Measurements from ENCODE around the gene PGA5. TPM values are rescaled to one million over a fixed set of nuclear protein-coding genes. Genes with fewer than 3 reads are reported as not detected.
"Not testable (repeated sequence)": the region's sequence is repeated elsewhere in the genome, so short reads cannot be mapped to it uniquely, and the experiment has no call there.

The PGA5 gene
- total RNA-seq, 1 experiment from 2014 or later, result not detected

DNA sequence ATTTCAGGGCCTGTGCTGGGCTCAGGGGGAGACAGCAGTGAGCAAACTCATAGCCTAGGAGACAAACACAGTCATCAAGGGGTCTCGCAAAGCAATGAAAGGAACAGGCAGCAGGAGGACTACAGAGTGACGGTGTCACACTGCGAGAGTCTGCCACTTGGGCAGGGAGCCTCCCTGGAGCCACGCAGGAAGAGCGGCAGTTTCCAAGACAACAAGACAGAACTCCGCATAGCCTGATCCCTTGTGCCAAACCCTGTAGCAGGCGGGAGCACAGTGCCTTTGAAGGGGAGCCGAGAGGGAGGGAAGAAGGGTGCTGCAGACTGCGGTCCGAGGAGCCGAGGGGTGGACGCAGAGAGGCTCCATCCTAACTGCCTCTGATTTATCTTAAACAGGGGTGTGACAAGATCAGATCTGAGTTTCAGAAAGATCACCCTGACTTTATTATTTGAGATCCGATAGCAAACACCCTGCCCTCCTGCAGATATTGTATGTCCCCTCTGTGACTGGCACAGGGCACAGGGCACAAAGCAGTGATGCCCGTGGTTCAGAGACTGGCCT is 36.4 kb upstream of the PGA5 start:
- CTCF ChIA-PET, result interaction anchor here (0.6 kb wide), 1 partner anchor 457 kb away, joined by 3 read pairs; no protein-coding TSS in a partner anchor
- H3K4me1 Mint-ChIP-seq (ENCODE audit: insufficient read depth, unreplicated experiment); POLR2A ChIA-PET; H3K4me3 Mint-ChIP-seq (ENCODE audit: unreplicated experiment); H3K36me3 Mint-ChIP-seq (ENCODE audit: insufficient read depth, unreplicated experiment); H3K27ac Mint-ChIP-seq (ENCODE audit: low read depth, unreplicated experiment); H3K9me3 Mint-ChIP-seq (ENCODE audit: unreplicated experiment); DNase-seq (ENCODE audit: unreplicated experiment); BruUV-seq (replicated peaks); intact Hi-C loops (cut with micrococcal nuclease): not testable (repeated sequence)
- peaks cover 54% of the 10 kb centered on the region for H3K27me3 Mint-ChIP-seq (ENCODE audit: insufficient read depth, unreplicated experiment)

DNA sequence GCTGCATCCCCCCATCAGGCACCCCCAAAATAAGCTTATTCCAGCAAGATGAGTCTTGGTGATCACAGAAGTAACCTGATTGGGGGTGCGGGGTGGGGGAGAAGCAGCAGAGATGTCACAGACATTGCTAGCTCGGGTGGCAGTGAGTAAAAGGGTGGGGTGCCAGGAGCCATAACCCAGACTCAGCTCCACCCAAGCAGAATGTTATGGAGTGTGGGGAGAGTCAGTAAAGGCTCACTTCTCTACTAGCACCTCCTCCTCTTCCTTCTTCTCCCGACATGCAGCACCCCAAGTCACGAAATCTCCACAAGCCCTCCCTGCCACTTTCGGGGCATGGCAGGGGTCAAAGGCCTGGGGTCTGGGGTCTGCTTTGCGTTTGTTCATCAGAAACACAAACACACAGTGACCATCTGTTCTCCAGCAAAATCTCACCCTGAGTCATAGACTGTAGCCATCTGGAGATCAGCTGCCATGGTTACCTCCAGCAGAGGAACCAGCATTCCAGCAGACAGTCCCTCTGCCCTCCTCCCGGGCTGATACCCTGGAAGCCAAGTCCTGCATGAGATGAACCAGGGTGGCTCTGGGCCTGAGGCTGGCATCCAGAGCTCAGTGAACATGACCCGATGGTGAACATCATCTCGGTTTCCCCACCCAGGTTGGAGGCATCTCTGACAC is 33.2 kb upstream of the PGA5 start:
- peaks cover 41% of the 10 kb centered on the region for H3K27me3 Mint-ChIP-seq (ENCODE audit: insufficient read depth, unreplicated experiment)
- BruUV-seq (replicated peaks); H3K4me3 Mint-ChIP-seq (ENCODE audit: unreplicated experiment); POLR2A ChIA-PET; intact Hi-C loops (cut with micrococcal nuclease); DNase-seq (ENCODE audit: unreplicated experiment); H3K9me3 Mint-ChIP-seq (ENCODE audit: unreplicated experiment); H3K27ac Mint-ChIP-seq (ENCODE audit: low read depth, unreplicated experiment); H3K4me1 Mint-ChIP-seq (ENCODE audit: insufficient read depth, unreplicated experiment); H3K36me3 Mint-ChIP-seq (ENCODE audit: insufficient read depth, unreplicated experiment); CTCF ChIA-PET: not testable (repeated sequence)

DNA sequence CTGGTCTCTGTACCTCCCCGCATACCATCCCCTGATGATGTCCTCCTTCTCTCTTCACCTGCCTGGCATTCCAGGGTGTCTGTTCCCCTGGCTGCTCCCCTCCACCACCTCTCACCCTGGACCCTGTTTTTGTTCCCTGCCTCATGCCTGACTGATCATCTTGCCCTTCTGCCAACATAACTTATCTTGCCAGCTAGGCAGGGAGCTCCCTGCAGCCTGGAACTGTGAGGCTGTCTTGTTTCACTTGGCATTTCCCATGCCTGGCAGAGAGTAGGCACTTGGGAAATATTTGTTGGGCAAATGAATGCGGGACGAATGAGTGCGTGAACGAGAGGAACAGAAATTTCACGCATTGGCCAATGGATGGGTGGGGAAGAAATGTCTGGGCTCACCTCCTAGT is 30.3 kb upstream of the PGA5 start:
- peaks cover 13% of the 10 kb centered on the region for H3K27me3 Mint-ChIP-seq (ENCODE audit: insufficient read depth, unreplicated experiment)
- H3K27ac Mint-ChIP-seq (ENCODE audit: low read depth, unreplicated experiment); CTCF ChIA-PET; H3K4me3 Mint-ChIP-seq (ENCODE audit: unreplicated experiment); H3K36me3 Mint-ChIP-seq (ENCODE audit: insufficient read depth, unreplicated experiment); H3K9me3 Mint-ChIP-seq (ENCODE audit: unreplicated experiment); intact Hi-C loops (cut with micrococcal nuclease); BruUV-seq (replicated peaks); H3K4me1 Mint-ChIP-seq (ENCODE audit: insufficient read depth, unreplicated experiment); DNase-seq (ENCODE audit: unreplicated experiment); POLR2A ChIA-PET: not testable (repeated sequence)

DNA sequence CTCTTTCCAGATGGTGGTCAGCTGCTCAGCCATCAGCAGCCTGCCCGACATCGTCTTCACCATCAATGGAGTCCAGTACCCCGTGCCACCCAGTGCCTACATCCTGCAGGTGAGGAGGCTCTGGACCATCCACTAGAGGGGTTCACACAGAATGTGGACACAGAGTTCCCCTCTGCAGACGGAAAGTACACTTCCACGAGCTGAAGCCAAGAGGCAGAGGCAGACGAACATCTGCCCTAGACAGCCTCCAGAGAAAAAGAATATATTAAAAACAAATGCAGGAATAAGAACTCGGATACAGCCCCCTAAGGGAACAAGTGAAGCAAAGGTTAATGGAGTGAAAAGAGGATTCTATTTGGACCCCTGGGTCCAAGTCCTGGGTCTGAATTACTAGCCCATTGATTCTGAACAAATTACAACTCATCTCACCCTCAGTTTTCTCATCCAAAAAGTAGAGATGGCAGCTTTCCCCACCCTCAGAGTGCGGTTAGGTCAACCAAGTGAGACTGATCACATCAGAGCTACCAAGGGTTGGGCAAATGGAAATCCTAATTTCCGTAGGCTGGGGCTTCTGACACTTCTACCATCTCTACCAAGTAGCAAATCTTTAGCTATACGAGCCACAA is 29.5 kb upstream of the PGA5 start:
- H3K9me3 Mint-ChIP-seq (ENCODE audit: unreplicated experiment); BruUV-seq (replicated peaks); H3K27ac Mint-ChIP-seq (ENCODE audit: low read depth, unreplicated experiment); H3K4me1 Mint-ChIP-seq (ENCODE audit: insufficient read depth, unreplicated experiment); intact Hi-C loops (cut with micrococcal nuclease); H3K4me3 Mint-ChIP-seq (ENCODE audit: unreplicated experiment); DNase-seq (ENCODE audit: unreplicated experiment); H3K36me3 Mint-ChIP-seq (ENCODE audit: insufficient read depth, unreplicated experiment); CTCF ChIA-PET; POLR2A ChIA-PET: not testable (repeated sequence)
- H3K27me3 Mint-ChIP-seq (ENCODE audit: insufficient read depth, unreplicated experiment), result peaks cover 11% of the 10 kb centered on the region

DNA sequence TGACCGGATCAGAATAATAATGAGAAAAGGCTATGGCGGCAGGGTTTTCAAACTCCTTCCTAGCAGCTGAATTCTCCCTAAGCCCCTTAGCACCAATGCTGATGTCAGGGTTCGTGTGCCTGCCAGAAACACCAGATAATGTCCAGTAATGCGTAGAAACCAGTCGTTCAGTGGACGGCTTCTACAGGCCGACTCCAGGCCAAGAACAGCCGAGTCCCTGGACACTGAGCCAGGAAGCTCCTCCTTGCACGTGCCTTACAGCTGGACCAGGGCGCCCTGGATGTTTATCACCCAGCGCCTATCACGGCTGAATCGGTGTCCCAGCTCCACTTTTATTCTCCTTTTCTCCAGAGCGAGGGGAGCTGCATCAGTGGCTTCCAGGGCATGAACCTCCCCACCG is 28.8 kb upstream of the PGA5 start:
- DNase-seq (ENCODE audit: unreplicated experiment); intact Hi-C loops (cut with micrococcal nuclease); H3K4me1 Mint-ChIP-seq (ENCODE audit: insufficient read depth, unreplicated experiment); H3K36me3 Mint-ChIP-seq (ENCODE audit: insufficient read depth, unreplicated experiment); H3K4me3 Mint-ChIP-seq (ENCODE audit: unreplicated experiment); H3K27ac Mint-ChIP-seq (ENCODE audit: low read depth, unreplicated experiment); CTCF ChIA-PET; H3K9me3 Mint-ChIP-seq (ENCODE audit: unreplicated experiment); POLR2A ChIA-PET; BruUV-seq (replicated peaks): not testable (repeated sequence)
- H3K27me3 Mint-ChIP-seq (ENCODE audit: insufficient read depth, unreplicated experiment), result peaks cover 11% of the 10 kb centered on the region

DNA sequence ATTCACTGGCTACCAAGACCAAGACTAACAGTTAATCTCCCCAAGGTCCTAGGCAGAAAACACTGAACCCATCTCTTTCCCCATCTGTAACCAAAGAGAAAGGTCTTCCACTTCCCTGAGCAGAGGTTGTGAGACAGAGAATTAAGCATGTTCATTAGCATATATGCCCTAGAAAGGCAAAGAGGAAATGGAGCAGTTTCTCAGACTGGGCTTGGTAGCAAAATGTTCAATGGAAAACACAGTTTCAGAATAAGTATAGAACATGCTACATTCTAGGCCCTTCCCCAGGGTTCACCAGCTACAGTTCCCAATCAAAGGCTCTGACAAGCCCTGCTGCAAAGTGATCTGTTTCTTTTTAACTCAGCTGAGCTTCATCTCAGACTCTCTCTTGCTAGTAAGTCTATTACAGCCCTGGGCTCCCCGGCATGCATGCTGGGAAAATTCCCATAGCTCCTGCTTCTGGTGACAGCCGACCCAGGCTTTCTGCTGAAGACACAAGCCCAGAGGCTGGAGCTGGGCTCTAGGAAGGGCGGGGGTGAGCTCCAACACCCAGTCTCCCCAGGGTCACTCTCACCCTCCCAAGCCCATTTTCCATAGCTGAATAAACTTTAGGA is 27.2 kb upstream of the PGA5 start:
- CTCF ChIA-PET; intact Hi-C loops (cut with micrococcal nuclease); BruUV-seq (replicated peaks); H3K36me3 Mint-ChIP-seq (ENCODE audit: insufficient read depth, unreplicated experiment); H3K9me3 Mint-ChIP-seq (ENCODE audit: unreplicated experiment); H3K4me1 Mint-ChIP-seq (ENCODE audit: insufficient read depth, unreplicated experiment); H3K27ac Mint-ChIP-seq (ENCODE audit: low read depth, unreplicated experiment); H3K4me3 Mint-ChIP-seq (ENCODE audit: unreplicated experiment); POLR2A ChIA-PET; DNase-seq (ENCODE audit: unreplicated experiment): not testable (repeated sequence)
- peaks cover 13% of the 10 kb centered on the region for H3K27me3 Mint-ChIP-seq (ENCODE audit: insufficient read depth, unreplicated experiment)

DNA sequence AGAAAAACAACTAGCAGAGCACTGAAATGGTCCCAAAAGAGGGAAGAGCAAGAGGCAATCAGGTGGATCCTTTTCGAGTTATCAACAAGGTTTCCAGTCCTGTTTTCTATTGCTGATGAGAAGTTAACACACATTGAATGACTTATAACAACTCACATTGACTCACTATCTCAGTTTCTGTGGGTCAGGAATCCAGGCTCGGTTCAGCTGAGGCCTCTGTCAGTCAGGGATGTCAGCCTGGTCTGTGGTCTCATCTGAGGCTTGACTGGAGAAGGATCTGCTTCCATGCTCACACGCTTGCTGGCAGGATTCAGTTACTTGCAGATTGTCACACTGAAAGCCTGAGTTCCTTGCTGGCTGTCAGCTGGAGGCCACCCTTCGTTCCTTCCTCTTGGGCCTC is 22.7 kb upstream of the PGA5 start:
- peaks cover 11% of the 10 kb centered on the region for H3K27me3 Mint-ChIP-seq (ENCODE audit: insufficient read depth, unreplicated experiment)
- CTCF ChIA-PET; intact Hi-C loops (cut with micrococcal nuclease); H3K4me3 Mint-ChIP-seq (ENCODE audit: unreplicated experiment); H3K4me1 Mint-ChIP-seq (ENCODE audit: insufficient read depth, unreplicated experiment); BruUV-seq (replicated peaks); POLR2A ChIA-PET; H3K9me3 Mint-ChIP-seq (ENCODE audit: unreplicated experiment); H3K27ac Mint-ChIP-seq (ENCODE audit: low read depth, unreplicated experiment); DNase-seq (ENCODE audit: unreplicated experiment); H3K36me3 Mint-ChIP-seq (ENCODE audit: insufficient read depth, unreplicated experiment): not testable (repeated sequence)

DNA sequence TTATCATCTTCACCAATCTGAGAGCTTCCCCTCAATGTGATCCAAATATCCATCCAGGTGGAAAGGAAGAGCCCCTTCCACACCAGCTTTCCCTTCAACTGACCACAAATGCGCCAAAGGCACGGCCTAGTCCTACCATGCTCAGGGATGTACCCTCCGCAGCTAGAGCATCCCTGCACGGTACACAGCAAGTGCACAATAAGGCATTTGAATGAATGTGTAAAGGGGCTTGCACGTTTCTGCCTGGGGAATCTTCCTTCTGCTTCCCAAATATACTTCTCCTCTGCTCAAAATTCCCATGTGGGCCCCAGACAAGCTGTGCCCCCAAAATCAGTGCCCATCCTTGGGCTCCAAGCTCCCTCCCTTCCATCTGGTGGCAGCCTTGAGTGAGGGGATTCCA is 22.0 kb upstream of the PGA5 start:
- H3K27me3 Mint-ChIP-seq (ENCODE audit: insufficient read depth, unreplicated experiment), result peaks cover 11% of the 10 kb centered on the region
- H3K4me3 Mint-ChIP-seq (ENCODE audit: unreplicated experiment); POLR2A ChIA-PET; CTCF ChIA-PET; H3K36me3 Mint-ChIP-seq (ENCODE audit: insufficient read depth, unreplicated experiment); intact Hi-C loops (cut with micrococcal nuclease); BruUV-seq (replicated peaks); DNase-seq (ENCODE audit: unreplicated experiment); H3K4me1 Mint-ChIP-seq (ENCODE audit: insufficient read depth, unreplicated experiment); H3K9me3 Mint-ChIP-seq (ENCODE audit: unreplicated experiment); H3K27ac Mint-ChIP-seq (ENCODE audit: low read depth, unreplicated experiment): not testable (repeated sequence)

DNA sequence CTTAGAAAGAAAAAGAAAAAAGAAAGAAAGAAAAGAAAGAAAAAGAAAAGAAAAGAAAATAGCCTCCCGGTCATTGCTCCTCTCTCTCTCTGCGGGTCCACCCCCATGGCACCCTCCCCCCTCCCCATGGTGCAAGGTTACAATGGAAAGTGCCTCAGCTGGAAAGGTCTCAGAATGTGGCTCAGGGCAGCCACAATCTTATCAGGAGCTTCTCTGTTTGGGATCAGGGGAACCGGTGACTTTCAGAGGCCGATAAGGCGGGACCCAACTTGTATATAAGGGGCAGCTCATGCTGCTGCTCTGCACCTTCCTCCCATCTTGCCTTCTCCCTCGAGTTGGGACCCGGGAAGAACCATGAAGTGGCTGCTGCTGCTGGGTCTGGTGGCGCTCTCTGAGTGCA is 18.9 kb upstream of the PGA5 start, which contains the start of gene PGA4:
TSS of gene PGA4 (plus strand) at position 301 of the 400 bp plus-strand sequence. CDS start at position 355, 54 bp downstream.
- H3K4me1 Mint-ChIP-seq (ENCODE audit: insufficient read depth, unreplicated experiment); H3K36me3 Mint-ChIP-seq (ENCODE audit: insufficient read depth, unreplicated experiment); BruUV-seq (replicated peaks); CTCF ChIA-PET; H3K27ac Mint-ChIP-seq (ENCODE audit: low read depth, unreplicated experiment); DNase-seq (ENCODE audit: unreplicated experiment); H3K9me3 Mint-ChIP-seq (ENCODE audit: unreplicated experiment); POLR2A ChIA-PET; H3K4me3 Mint-ChIP-seq (ENCODE audit: unreplicated experiment); intact Hi-C loops (cut with micrococcal nuclease): not testable (repeated sequence)
- peaks cover 11% of the 10 kb centered on the region for H3K27me3 Mint-ChIP-seq (ENCODE audit: insufficient read depth, unreplicated experiment)

All from MCF 10A (cell line).